ENCODE results near the gene SLC39A11. TPM values are rescaled to one million over a fixed set of nuclear protein-coding genes. Genes with fewer than 3 reads are reported as not detected.

The SLC39A11 gene
- total RNA-seq, 1 donor: 15.8 TPM

DNA sequence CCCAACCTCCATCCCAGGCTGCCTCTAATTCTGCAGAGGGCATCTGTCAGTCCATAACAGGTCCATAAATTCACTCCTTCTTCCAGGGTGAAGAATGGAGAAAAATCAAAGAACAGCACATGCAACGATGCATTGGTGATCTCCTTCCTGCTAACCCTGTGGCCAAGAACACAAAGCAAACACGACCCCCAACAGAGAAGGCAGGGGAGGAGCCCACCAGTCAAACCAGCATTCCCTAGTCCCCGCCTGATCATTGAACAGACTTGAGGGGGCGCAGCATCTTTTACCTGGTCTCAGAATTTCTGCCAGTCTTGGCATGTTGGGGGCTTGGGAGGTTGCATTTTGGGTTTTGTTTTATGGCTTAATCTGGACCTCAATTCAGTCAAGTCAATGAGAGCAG, 476.0 kb downstream of the SLC39A11 start:
- no peak for DNase-seq (ENCODE audit: low read depth)
- no peak overlapping the region for H3K4me3 ChIP-seq (ENCODE audit: low read depth, low read length)
- TF ChIP-seq, protein P1, sequence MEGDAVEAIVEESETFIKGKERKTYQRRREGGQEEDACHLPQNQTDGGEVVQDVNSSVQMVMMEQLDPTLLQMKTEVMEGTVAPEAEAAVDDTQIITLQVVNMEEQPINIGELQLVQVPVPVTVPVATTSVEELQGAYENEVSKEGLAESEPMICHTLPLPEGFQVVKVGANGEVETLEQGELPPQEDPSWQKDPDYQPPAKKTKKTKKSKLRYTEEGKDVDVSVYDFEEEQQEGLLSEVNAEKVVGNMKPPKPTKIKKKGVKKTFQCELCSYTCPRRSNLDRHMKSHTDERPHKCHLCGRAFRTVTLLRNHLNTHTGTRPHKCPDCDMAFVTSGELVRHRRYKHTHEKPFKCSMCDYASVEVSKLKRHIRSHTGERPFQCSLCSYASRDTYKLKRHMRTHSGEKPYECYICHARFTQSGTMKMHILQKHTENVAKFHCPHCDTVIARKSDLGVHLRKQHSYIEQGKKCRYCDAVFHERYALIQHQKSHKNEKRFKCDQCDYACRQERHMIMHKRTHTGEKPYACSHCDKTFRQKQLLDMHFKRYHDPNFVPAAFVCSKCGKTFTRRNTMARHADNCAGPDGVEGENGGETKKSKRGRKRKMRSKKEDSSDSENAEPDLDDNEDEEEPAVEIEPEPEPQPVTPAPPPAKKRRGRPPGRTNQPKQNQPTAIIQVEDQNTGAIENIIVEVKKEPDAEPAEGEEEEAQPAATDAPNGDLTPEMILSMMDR (IDR thresholded peaks at IDR 0.05; ENCODE audit: insufficient read depth, low read length): no peak

DNA sequence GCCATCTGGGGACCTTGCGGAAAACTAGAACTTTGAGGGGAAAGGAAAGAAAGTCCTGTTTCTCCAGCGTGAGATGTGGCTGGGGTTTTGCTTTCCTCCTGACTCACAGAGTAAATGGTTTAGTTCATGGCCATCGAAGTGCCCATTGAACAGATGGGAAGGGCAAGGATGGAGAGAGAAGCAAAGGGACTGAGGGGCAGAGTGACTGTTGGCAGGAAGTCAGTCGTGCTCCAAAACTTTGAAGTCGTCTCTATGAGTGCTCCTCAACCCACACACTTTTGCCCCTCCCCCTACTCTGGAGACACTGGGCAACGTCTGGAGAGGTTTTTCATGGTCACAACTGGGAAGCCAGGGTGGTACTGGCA, 476.9 kb downstream of the SLC39A11 start:
- TF ChIP-seq, protein P1 (IDR thresholded peaks at IDR 0.05; ENCODE audit: insufficient read depth, low read length): no peak
- no peak for DNase-seq (ENCODE audit: low read depth)
- no peak overlapping the region for H3K4me3 ChIP-seq (ENCODE audit: low read depth, low read length)

DNA sequence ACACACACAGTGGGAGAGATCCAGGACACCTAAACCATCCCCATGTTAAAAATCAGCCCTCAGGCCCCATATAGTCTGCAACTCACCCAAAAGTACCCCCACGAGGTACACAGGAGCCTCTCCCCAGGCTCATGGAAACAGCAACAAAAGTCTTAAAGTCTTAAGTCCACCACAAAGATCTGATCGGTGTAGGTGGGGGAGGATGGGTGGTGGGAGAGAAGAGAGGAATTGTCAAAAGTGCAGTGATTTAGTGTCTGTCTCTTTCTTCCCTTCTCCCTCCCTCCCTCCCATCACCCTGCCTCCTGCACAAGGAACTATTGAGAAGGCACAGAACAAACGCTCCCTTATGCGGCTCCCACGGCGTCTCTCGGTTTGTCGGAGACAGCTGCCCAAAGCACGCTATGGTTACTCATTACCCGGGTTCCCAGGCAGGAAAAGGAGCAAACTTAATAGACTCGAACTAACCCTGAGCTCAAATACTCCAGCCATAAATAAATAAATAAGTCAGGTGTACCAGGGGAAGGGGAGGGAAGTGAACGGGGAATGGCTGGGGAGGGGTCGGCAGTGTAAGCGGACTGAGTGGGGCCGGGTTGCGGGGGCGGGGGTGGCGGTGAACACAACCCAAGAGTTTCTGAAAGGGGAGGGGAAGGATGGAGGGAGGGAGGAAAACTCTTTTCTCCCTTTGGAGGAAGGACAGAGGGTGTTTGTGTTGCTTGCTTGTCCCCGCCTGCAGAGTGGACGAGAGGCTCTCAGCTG, 477.4 kb downstream of the SLC39A11 start:
- TF ChIP-seq, protein P1 (IDR thresholded peaks at IDR 0.05; ENCODE audit: insufficient read depth, low read length): no peak
- no peak overlapping the region for H3K4me3 ChIP-seq (ENCODE audit: low read depth, low read length)
- peak; percentile 23 for DNase-seq (ENCODE audit: low read depth)

DNA sequence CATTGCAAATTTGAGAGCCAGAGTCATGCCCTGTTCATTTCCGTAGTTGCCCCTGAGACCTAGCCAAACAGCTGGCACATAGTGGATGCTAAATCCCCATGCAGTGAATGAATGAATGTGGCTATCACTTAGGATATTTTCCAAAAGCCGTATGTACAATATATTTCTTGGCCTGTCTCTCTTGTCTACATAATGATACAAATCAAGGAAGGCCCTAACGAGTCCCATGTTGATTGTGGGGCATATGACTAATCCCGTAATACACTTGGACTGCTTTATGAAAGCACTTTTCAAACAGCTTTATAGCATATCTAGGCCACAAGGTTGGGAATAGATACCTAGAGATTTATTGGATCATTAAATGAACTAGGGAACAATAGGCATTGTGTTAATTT, 478.0 kb downstream of the SLC39A11 start:
- no peak for DNase-seq (ENCODE audit: low read depth)
- TF ChIP-seq, protein P1 (IDR thresholded peaks at IDR 0.05; ENCODE audit: insufficient read depth, low read length): no peak
- H3K4me3 ChIP-seq (ENCODE audit: low read depth, low read length): no peak overlapping the region

DNA sequence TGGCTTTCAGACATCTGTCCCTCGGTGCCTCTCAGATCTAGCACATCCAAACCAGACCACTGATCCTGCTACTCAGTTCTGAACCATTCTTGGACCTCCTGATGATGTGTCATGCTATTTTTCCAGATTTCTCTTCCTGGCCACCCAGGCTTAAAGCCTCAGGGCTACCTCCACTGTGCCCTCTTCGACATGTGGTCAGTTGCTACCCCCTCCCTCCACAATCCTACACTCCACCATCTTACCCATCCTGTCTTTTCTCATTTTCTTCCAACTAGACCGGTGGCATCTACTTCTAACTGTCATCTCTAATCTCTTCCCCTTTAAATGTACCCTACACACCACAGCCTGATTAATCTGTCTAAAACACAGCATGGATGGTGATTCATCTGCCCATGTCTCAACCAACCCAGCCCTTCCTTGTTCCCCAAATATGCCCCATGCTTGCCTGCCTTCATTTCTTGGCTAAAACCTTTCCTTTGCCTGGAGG, 478.6 kb downstream of the SLC39A11 start:
- DNase-seq (ENCODE audit: low read depth): peak; percentile 50
- TF ChIP-seq, protein P1 (IDR thresholded peaks at IDR 0.05; ENCODE audit: insufficient read depth, low read length): no peak
- no peak overlapping the region for H3K4me3 ChIP-seq (ENCODE audit: low read depth, low read length)

DNA sequence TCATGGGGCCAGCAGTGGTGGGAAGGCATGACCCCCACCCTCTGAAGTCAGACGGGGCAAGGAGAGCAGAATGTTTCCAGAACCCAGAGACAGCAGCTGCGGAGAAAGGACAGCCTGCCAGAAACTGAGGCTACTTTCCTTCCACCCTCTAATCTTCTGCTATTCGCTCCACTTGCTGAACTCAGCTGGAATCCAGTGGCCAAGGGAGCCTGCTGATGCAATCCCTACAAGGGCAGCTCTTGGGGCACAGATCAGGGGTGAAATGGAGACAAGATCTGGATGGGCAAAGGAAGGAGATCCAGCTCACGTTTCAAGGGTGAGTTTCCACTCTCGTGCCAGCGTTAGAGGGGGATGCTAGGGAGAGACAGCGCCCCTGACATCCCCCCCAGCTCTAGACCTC, 479.1 kb downstream of the SLC39A11 start:
- TF ChIP-seq, protein P1 (IDR thresholded peaks at IDR 0.05; ENCODE audit: insufficient read depth, low read length): no peak
- H3K4me3 ChIP-seq (ENCODE audit: low read depth, low read length): no peak overlapping the region
- peak; percentile 44 for DNase-seq (ENCODE audit: low read depth)

DNA sequence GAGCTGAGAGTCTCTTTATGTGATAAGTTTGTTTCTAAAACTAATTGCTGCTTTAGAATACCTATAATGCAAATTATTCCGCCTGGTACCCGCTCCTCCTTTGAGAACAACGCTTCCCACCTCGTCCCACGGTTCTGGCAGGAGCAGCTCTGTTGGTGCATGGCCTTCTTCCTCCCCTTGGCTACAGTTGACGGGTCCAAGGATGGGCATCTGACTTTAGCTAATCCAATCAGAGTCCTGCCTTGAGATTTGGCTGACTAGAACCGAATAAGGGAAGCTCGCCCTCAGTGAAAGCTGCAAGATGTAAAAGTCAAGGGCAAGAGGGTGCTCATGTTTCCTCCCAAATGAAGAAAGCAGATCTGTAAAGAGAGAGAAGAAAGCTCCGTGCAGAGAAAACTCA, 481.3 kb downstream of the SLC39A11 start:
- no peak overlapping the region for H3K4me3 ChIP-seq (ENCODE audit: low read depth, low read length)
- TF ChIP-seq, protein P1 (IDR thresholded peaks at IDR 0.05; ENCODE audit: insufficient read depth, low read length): no peak
- no peak for DNase-seq (ENCODE audit: low read depth)

Data from fibroblast of the aortic adventitia (primary cell).